ENCODE measurements around the gene CCL18. TPM values are rescaled to one million over a fixed set of nuclear protein-coding genes. Genes with fewer than 3 reads are reported as not detected.
"Not testable (repeated sequence)": the region's sequence is repeated elsewhere in the genome, so short reads cannot be mapped to it uniquely, and the experiment has no call there.

CCL18 gene
- polyA plus RNA-seq, 2 of the 4 experiments (the other 2 are of a cell fraction) = not detected

DNA sequence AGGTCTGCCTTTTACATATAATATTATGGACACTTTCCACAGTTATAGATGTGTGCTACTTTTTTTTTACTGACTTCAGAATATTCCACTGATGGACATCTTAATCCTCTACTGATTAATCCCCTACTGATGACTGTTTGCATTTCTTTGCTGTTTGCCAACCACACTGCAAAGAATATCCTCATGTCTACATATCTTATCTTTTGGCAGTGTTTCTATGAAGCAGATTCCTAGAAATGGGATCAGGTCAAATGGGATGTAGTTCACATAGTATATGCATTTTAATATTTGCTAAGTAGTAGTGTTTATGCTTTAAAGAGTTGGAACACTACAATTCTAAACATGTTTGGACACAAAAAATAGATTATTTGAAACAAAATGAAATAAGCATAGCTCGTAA is 22.7 kb downstream of the CCL18 start (continued):
- TF ChIP-seq MYC (IDR thresholded peaks at IDR 0.05; ENCODE audit: borderline replicate concordance, low read length) (no peak), MAFK (IDR thresholded peaks at IDR 0.05; ENCODE audit: partially characterized antibody) (no peak), ZNF302 (CRISPR knock-in tag; IDR thresholded peaks at IDR 0.05) (no peak), HOXA7 (CRISPR knock-in tag; IDR thresholded peaks at IDR 0.05) (no peak), NFE2L2 (conservative IDR thresholded peaks at IDR 0.05; ENCODE audit: low read length) (no peak), SMC3 (IDR thresholded peaks at IDR 0.05) (no peak), ZFP36 (IDR thresholded peaks at IDR 0.05; ENCODE audit: borderline replicate concordance, partially characterized antibody) (no peak)
- TF ChIP-seq, protein P1, sequence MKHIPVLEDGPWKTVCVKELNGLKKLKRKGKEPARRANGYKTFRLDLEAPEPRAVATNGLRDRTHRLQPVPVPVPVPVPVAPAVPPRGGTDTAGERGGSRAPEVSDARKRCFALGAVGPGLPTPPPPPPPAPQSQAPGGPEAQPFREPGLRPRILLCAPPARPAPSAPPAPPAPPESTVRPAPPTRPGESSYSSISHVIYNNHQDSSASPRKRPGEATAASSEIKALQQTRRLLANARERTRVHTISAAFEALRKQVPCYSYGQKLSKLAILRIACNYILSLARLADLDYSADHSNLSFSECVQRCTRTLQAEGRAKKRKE (CRISPR knock-in tag; IDR thresholded peaks at IDR 0.05; ENCODE audit: low read depth) = no peak

DNA sequence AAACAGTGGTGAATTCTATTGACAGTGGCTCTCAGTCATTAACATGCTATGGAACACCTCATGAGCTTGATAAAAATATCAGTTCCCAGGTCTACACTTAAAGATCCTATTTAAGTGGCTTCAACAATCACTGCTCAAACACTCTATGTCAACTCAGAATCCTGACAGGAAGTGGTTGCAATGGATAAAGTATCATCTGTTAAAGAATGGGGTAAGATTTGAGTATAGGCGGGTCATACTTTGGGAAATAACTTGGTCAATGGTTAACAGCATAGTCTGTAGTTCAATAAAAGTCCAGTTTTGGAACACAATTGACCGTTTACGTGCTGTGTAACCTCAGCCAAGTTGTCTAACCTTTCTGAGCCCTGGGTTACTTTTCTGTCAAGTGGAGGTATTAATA is 23.4 kb downstream of the CCL18 start:
- not testable (repeated sequence) for DNase-seq (ENCODE audit: low read depth in 1 of 2, low spot score in 1 of 2); ATAC-seq
- CTCF ChIA-PET = interaction anchor here (1.5 kb wide), 1 partner anchor 10 kb away, joined by 3 read pairs; no protein-coding TSS in a partner anchor

DNA sequence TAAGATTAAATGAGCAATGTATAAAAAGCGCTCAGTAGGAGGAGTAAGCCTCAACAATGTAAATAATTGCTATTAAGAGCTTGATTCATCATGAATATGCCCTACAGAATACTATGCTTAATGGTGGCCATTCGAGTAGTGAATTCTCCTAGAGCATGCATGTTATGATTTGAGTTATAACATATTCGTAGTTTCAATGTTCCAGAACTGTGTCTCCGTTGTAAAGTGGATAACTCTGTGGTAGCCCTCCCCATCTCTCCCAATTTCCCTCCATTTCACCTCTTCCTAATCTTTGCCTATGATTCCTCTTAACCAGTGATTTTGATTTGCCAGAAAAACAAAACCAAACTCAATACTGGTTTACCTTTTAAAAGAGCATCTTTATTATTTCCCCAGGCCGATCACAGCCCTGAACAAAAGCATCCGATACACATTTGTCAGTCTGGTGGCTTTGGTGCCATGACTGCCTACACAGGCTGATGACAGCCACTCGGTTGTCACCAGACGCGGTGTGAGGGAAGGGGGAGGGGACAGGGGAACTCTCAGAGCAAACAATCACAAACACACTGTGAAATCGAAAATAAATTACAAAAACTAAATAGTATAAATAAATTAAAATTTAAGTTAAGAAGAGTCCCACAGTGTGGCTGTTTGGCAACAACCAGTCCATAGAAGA is 24.0 kb downstream of the CCL18 start:
- WGBS (ENCODE audit: missing lambda C conversion rate) = 32% methylated on average over 10 of the region's 10 CpGs
- H3K4me2 ChIP-seq; H3K4me1 ChIP-seq; ATAC-seq; POLR2A ChIA-PET; H3K27ac ChIP-seq; H3K9me3 ChIP-seq; FAIRE-seq; H3K4me3 ChIP-seq; DNase-seq (ENCODE audit: low read depth in 1 of 2, low spot score in 1 of 2): not testable (repeated sequence)
- CTCF ChIA-PET = interaction anchor here (0.8 to 1.6 kb wide), 4 partner anchors 30 to 395 kb away, joined by 3 to 5 read pairs (median 3); no protein-coding TSS in a partner anchor

More for the DNA sequence above, 23.4 kb downstream of the CCL18 start:
- H3K27ac ChIP-seq, H3K4me3 ChIP-seq, FAIRE-seq, H3K4me2 ChIP-seq, POLR2A ChIA-PET, H3K9me3 ChIP-seq, H3K4me1 ChIP-seq: not testable (repeated sequence)
- 43% methylated on average over 3 of the region's 3 CpGs for WGBS (ENCODE audit: missing lambda C conversion rate)

DNA sequence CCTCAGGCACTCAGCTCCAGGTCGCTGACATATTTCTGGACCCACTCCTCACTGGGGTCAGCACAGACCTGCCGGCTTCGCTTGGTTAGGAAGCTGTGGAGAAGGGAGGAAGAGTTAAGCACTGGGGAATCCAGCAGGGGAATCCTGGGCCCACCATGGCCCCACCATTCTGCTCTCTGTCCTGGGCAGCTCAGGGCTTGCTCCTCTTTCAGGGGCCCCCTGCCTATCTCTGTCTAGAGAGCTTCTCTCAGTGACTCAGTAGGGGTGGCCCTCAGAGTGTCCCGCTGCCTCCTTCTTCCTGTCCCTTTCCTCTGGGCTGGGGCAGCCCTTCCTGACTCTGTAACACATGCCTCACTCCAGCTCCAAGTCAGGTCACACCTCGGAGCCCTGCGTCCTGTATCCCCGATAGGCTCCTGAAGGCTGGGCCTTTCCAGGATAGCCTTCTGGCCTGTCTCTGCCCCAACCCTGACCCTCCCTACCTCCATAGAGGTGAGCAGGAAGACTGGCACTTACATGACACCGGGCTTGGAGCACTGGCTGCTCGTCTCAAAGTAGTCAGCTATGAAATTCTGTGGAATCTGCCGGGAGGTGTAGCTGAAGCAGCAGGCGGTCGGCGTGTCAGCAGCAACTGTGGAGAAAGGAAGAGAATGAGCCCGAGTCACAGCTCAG is 24.7 kb downstream of the CCL18 start:
- no peaks in the 10 kb centered on the region for H3K4me1 ChIP-seq
- DNase-seq (ENCODE audit: low read depth in 1 of 2, low spot score in 1 of 2) = no peak
- no peak overlapping the region for H3K27ac ChIP-seq
- peak; percentile 16 to 38; a peak in 2 of 6 replicates for ATAC-seq
- no peak overlapping the region for H3K4me2 ChIP-seq
- TF ChIP-seq EHMT2 (IDR thresholded peaks at IDR 0.05; ENCODE audit: low read depth) (no peak), TP53 (CRISPR knock-in tag; IDR thresholded peaks at IDR 0.05) (no peak), RFX5 (IDR thresholded peaks at IDR 0.05) (no peak), HDAC2 (IDR thresholded peaks at IDR 0.05) (no peak)
- WGBS (ENCODE audit: missing lambda C conversion rate) = 60% methylated on average over 14 of the region's 14 CpGs
- POLR2A ChIA-PET = no interaction called here
- H3K4me3 ChIP-seq = no peak overlapping the region
- CTCF ChIA-PET = interaction anchor here (0.8 to 1.6 kb wide), 4 partner anchors 29 to 395 kb away, joined by 3 to 5 read pairs (median 3); no protein-coding TSS in a partner anchor
- no peaks in the 10 kb centered on the region for H3K9me3 ChIP-seq
- no peak for FAIRE-seq

DNA sequence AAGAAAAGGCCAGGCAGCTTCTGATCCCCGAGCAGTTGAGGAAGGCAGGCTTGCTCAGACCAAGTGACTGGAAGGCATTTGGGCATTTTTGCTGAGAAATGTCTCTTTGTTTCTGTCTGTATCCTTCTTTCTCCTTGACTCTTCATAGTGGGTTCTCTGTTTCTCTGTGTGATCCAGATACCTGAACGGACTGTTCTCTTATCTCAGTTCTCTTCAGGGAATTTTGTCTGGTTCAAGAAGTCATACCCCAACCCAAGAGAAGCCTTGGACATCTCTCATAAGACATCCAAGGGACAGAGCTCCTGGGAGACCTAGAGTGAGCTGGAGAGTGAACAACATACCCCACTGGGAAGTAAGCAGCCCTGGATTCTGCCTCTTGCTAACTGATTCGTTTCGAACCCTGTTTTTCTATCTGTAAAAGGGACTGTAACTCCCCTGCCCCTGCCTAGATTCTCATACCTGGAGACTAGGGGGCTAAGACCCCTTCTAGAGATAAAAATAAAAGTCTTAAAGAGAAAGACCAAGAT is 25.3 kb downstream of the CCL18 start:
- CTCF ChIA-PET = interaction anchor here (1.1 to 1.6 kb wide), 3 partner anchors 16 to 394 kb away, joined by 3 to 5 read pairs (median 4); no protein-coding TSS in a partner anchor
- Histone ChIP-seq H3K4me3 (no peak overlapping the region), H3K27ac (no peak overlapping the region), H3K4me2 (no peak overlapping the region), H3K4me1 (no peaks in the 10 kb centered on the region), H3K9me3 (no peaks in the 10 kb centered on the region)
- no peak for DNase-seq (ENCODE audit: low read depth in 1 of 2, low spot score in 1 of 2)
- POLR2A ChIA-PET = no interaction called here
- no peak for ATAC-seq
- no peak for FAIRE-seq
- TF ChIP-seq, protein P2, sequence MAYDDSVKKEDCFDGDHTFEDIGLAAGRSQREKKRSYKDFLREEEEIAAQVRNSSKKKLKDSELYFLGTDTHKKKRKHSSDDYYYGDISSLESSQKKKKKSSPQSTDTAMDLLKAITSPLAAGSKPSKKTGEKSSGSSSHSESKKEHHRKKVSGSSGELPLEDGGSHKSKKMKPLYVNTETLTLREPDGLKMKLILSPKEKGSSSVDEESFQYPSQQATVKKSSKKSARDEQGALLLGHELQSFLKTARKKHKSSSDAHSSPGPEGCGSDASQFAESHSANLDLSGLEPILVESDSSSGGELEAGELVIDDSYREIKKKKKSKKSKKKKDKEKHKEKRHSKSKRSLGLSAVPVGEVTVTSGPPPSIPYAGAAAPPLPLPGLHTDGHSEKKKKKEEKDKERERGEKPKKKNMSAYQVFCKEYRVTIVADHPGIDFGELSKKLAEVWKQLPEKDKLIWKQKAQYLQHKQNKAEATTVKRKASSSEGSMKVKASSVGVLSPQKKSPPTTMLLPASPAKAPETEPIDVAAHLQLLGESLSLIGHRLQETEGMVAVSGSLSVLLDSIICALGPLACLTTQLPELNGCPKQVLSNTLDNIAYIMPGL (CRISPR knock-in tag; IDR thresholded peaks at IDR 0.05; ENCODE audit: borderline replicate concordance) = no peak
- TF ChIP-seq ZSCAN20 (CRISPR knock-in tag; IDR thresholded peaks at IDR 0.05) = no peak
- no peak for TF ChIP-seq BHLHE40 (IDR thresholded peaks at IDR 0.05; ENCODE audit: low read depth, low read length)
- TF ChIP-seq RNF2 (IDR thresholded peaks at IDR 0.05; ENCODE audit: borderline replicate concordance, low read depth) = peak; percentile 42; the same call in 1 of the 2 replicates
- no peak for TF ChIP-seq TP53 (CRISPR knock-in tag; IDR thresholded peaks at IDR 0.05)
- TF ChIP-seq, protein P3, sequence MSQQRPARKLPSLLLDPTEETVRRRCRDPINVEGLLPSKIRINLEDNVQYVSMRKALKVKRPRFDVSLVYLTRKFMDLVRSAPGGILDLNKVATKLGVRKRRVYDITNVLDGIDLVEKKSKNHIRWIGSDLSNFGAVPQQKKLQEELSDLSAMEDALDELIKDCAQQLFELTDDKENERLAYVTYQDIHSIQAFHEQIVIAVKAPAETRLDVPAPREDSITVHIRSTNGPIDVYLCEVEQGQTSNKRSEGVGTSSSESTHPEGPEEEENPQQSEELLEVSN (IDR thresholded peaks at IDR 0.05; ENCODE audit: borderline replicate concordance, low read depth) = no peak
- TF ChIP-seq, protein P4, sequence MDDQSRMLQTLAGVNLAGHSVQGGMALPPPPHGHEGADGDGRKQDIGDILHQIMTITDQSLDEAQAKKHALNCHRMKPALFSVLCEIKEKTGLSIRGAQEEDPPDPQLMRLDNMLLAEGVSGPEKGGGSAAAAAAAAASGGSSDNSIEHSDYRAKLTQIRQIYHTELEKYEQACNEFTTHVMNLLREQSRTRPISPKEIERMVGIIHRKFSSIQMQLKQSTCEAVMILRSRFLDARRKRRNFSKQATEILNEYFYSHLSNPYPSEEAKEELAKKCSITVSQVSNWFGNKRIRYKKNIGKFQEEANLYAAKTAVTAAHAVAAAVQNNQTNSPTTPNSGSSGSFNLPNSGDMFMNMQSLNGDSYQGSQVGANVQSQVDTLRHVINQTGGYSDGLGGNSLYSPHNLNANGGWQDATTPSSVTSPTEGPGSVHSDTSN (IDR thresholded peaks at IDR 0.05) = no peak
- no peak for TF ChIP-seq POLR2AphosphoS2 (conservative IDR thresholded peaks at IDR 0.05; ENCODE audit: low read length)
- TF ChIP-seq ESRRA (IDR thresholded peaks at IDR 0.05; ENCODE audit: borderline replicate concordance, low read length) = no peak
- 2% methylated on average over 4 of the region's 4 CpGs for WGBS (ENCODE audit: missing lambda C conversion rate)
